GM21367 (cell line): Measurements from ENCODE around the gene NES.

Experiments
- ATAC-seq: cut with Tn5 transposase; IDR thresholded peaks from one replicate; pipeline ENCODE4 v1.9.1; 2021; ENCODE audit not compliant: unreplicated experiment

NES gene

GRCh38 chr1:156625436-156626078, 51.6 kb downstream of the NES start:
- ATAC-seq: no peak

GRCh38 chr1:156624814-156625435, 52.3 kb downstream of the NES start:
- no peak for ATAC-seq

GRCh38 chr1:156623946-156624813, 53.0 kb downstream of the NES start:
- ATAC-seq: no peak

- ATAC-seq: no peak
Measured at GRCh38 chr1:156622581-156623297, 54.5 kb downstream of the NES start.

- no peak for ATAC-seq
Measured at GRCh38 chr1:156619582-156619955, 57.6 kb downstream of the NES start.

- ATAC-seq: no peak
Measured at GRCh38 chr1:156618853-156619581, 58.2 kb downstream of the NES start, which contains the start of gene HAPLN2. HAPLN2 (plus strand) TSS chr1:156619415; CDS start chr1:156623491, 4,076 bp downstream.
